Bronchus fibroblast of lung (primary cell): ENCODE measurements around the gene KLHL42. TPM values are rescaled to one million over a fixed set of nuclear protein-coding genes. Genes with fewer than 3 reads are reported as not detected.

Experiments
- total RNA-seq: library from RNA; depleted of rRNA; stranded (reverse); fragments of >200 nt; gene quantifications from 2 replicates; pipeline ENCODE4 v1.2.3, GENCODE V29; 2015

The KLHL42 gene
- 14.3 and 15.8 TPM in 2 replicates for total RNA-seq

GRCh38 chr12:27779920-27780611 is at the start of gene KLHL42, which contains the start of gene MANSC4:
Gene KLHL42 (plus strand): TSS chr12:27780233. CDS start chr12:27780331, 98 bp downstream.
Gene MANSC4 (minus strand): TSS chr12:27780236. CDS start chr12:27771276, 8,960 bp downstream.

Other genes with a start within 250 kb of the KLHL42 start
- gene REP15, start 83.8 kb upstream of the KLHL42 start, total RNA-seq: 0.67 and 0.89 TPM in 2 replicates
- gene MRPS35, start 69.4 kb upstream of the KLHL42 start, total RNA-seq: 48.0 and 50.6 TPM in 2 replicates
- not detected in 2 replicates for gene MANSC4, start within 50 bp of the KLHL42 start, total RNA-seq
- not detected in 2 replicates for gene PTHLH, start 192.5 kb downstream of the KLHL42 start, total RNA-seq